ENCODE data around the gene CEP170B.
"Not testable (repeated sequence)": the region's sequence is repeated elsewhere in the genome, so short reads cannot be mapped to it uniquely, and the experiment has no call there.

- not testable (repeated sequence) for TF ChIP-seq TFAP4 (CRISPR knock-in tag; IDR thresholded peaks at IDR 0.05; ENCODE audit: borderline replicate concordance); ZSCAN29 (IDR thresholded peaks at IDR 0.05); ZHX1 (conservative IDR thresholded peaks at IDR 0.05; ENCODE audit: low read length); MCM5 (IDR thresholded peaks at IDR 0.05; ENCODE audit: low read depth); DPF2 (IDR thresholded peaks at IDR 0.05)
These were observed 7.1 kb upstream of the CEP170B start for GRCh38 chr14:104857931-104858330.

Data from K562 (cell line).